Transverse colon (tissue), 4 donors: ENCODE measurements around the gene PCBD2.

ENCODE experiments used
- POLR2AphosphoS5 ChIP-seq, 3 donors: sonication (generic); formaldehyde crosslinking; IDR thresholded peaks; one replicate each; pipeline ENCODE4 v1.6.1; 2016; ENCODE audit warnings: antibody characterized with exemption in 3 of 3
- TF ChIP-seq, protein P1 (sequence below), 5 experiments: fragments of 200-600 bp in 3 of 5; fragments of 450-650 bp in 2 of 5; sonication (generic) in 3 of 5; IDR thresholded peaks; 1 replicate in 2 of 5; 2 replicates in 3 of 5; pipeline ENCODE4 v1.5.1; 2016 to 2017; ENCODE audit warnings: antibody characterized with exemption in 5 of 5, inconsistent platforms in 3 of 5, mild to moderate bottlenecking in 2 of 5, moderate library complexity in 1 of 5

- no peak for TF ChIP-seq POLR2AphosphoS5 (IDR thresholded peaks at IDR 0.05)
- TF ChIP-seq, protein P1, sequence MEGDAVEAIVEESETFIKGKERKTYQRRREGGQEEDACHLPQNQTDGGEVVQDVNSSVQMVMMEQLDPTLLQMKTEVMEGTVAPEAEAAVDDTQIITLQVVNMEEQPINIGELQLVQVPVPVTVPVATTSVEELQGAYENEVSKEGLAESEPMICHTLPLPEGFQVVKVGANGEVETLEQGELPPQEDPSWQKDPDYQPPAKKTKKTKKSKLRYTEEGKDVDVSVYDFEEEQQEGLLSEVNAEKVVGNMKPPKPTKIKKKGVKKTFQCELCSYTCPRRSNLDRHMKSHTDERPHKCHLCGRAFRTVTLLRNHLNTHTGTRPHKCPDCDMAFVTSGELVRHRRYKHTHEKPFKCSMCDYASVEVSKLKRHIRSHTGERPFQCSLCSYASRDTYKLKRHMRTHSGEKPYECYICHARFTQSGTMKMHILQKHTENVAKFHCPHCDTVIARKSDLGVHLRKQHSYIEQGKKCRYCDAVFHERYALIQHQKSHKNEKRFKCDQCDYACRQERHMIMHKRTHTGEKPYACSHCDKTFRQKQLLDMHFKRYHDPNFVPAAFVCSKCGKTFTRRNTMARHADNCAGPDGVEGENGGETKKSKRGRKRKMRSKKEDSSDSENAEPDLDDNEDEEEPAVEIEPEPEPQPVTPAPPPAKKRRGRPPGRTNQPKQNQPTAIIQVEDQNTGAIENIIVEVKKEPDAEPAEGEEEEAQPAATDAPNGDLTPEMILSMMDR (IDR thresholded peaks at IDR 0.05) = no peak
These were observed 40.2 kb upstream of the PCBD2 start for GRCh38 chr5:134864707-134865106.
